ENCODE results near the gene FOXR1. TPM values are rescaled to one million over a fixed set of nuclear protein-coding genes. Genes with fewer than 3 reads are reported as not detected.
A peak's percentile ranks its signal among the peaks of the same experiment; 100 is the strongest.

FOXR1 gene
- total RNA-seq, 4 donors from 2014 or later, result not detected

DNA sequence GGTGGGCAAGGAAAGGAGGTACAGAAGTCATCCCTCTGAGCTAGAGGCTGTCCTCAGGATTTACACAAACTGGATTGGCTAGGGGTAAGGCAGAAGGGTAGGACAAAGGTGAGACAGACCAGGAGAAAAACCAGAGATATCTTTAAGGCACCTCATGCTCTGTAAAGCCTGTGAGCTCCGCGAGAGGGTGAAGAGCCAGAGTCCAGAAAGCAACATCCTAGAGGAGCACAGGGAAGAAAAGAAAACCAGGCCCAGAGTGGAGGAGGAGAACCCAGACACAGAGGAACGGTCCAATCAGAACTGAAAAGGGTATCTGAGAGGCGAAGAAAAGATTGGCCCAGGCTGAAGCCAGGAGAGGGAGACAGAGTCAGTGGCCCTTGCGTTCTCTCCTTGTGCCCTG is 54.0 kb downstream of the FOXR1 start:
- 84 to 85% methylated on average over 5 of the region's 5 CpGs for WGBS, 2 donors
- H3K4me1 ChIP-seq, result peaks cover 0 to 61% (median 25%) of the 10 kb centered on the region in 4 donors
- H3K4me3 ChIP-seq, result no peak overlapping the region
- peak overlapping the region in 3 of 4 donors; percentile 25 to 44 (median 38) for H3K27ac ChIP-seq
- H3K27me3 ChIP-seq, result no peaks in the 10 kb centered on the region
- no peak for TF ChIP-seq POLR2A (IDR thresholded peaks at IDR 0.05)
- TF ChIP-seq, protein P1, sequence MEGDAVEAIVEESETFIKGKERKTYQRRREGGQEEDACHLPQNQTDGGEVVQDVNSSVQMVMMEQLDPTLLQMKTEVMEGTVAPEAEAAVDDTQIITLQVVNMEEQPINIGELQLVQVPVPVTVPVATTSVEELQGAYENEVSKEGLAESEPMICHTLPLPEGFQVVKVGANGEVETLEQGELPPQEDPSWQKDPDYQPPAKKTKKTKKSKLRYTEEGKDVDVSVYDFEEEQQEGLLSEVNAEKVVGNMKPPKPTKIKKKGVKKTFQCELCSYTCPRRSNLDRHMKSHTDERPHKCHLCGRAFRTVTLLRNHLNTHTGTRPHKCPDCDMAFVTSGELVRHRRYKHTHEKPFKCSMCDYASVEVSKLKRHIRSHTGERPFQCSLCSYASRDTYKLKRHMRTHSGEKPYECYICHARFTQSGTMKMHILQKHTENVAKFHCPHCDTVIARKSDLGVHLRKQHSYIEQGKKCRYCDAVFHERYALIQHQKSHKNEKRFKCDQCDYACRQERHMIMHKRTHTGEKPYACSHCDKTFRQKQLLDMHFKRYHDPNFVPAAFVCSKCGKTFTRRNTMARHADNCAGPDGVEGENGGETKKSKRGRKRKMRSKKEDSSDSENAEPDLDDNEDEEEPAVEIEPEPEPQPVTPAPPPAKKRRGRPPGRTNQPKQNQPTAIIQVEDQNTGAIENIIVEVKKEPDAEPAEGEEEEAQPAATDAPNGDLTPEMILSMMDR (IDR thresholded peaks at IDR 0.05), result no peak
- DNase-seq (ENCODE audit: low spot score in 2 of 2), result no peak
- peaks cover 0 to 66% (median 8%) of the 10 kb centered on the region in 3 donors for H3K36me3 ChIP-seq
- no peaks in the 10 kb centered on the region for H3K9me3 ChIP-seq

DNA sequence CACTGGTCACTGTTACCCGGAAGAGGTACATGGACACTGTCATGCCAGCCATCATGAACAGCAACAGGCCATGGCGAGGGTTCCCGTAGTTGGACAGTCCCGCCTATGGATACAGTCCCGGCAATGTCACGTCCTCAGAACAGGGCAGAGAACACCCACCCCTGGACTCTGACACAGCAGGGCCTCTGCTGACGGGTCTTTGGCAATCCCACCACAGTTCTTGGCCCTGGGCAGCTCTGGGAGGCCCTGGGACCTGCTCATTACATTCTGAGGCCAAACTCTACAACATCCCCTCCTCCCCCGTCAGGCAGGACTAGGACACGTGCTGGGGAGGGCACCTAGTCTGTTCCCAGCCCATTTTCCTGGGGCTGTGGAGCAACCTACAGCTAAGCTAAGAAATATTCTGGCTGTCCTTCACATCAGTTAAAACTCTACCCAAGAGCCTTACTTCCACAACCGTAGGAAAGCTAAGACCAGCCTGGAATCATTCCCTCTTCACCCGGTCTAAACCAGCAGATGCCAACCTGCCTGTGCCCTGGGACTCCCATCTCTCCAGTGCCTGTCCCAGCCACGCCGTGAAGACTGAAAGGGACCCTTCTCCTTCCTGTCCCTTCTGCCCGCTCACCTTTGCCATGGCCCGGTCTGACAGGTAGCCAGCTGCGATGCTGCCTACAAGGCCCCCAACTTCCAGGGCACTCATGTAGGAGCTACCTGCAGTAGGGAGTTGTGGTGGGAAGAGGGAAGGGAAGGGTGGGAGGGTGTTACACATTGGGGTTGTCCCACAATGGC is 54.6 kb downstream of the FOXR1 start:
- H3K4me3 ChIP-seq, result no peak overlapping the region
- H3K36me3 ChIP-seq, result peaks cover 0 to 61% (median 8%) of the 10 kb centered on the region in 3 donors
- WGBS, 2 donors, result 86 to 90% methylated on average over 13 to 15 of the region's 16 CpGs
- H3K4me1 ChIP-seq, result peaks cover 0 to 58% (median 22%) of the 10 kb centered on the region in 4 donors
- H3K27me3 ChIP-seq, result no peaks in the 10 kb centered on the region
- no peaks in the 10 kb centered on the region for H3K9me3 ChIP-seq
- peak overlapping the region in 3 of 4 donors; percentile 7 to 38 (median 25) for H3K27ac ChIP-seq
- TF ChIP-seq POLR2A (IDR thresholded peaks at IDR 0.05), result no peak
- TF ChIP-seq, protein P1 (IDR thresholded peaks at IDR 0.05), result no peak
- TF ChIP-seq EP300 (IDR thresholded peaks at IDR 0.05), result no peak
- DNase-seq (ENCODE audit: low spot score in 2 of 2), result no peak

DNA sequence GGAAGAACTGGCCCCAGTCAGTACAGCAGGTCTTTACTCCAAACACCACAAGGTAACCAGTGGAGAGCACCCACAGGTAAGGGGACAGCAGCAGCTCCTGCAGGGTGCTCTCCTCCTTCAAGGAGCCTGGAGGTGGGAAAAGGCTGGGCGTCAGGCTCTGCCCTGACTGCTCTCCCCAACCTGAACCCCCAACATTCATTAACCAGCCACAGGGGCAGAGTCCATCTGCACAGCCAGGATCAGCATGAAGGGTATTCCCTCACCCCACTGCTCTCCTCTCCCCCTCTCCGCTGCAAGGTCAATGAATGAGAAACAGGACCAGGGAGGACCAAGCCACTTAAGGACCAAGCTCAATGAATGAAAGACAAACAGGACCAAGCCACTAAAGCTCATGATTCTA is 55.4 kb downstream of the FOXR1 start:
- Histone ChIP-seq H3K4me1 (peaks cover 0 to 57% (median 21%) of the 10 kb centered on the region in 4 donors), H3K36me3 (peaks cover 0 to 53% (median 6%) of the 10 kb centered on the region in 3 donors), H3K27ac (peak overlapping the region in 1 of 4 donors; percentile 94), H3K4me3 (no peak overlapping the region), H3K9me3 (no peaks in the 10 kb centered on the region), H3K27me3 (no peaks in the 10 kb centered on the region)
- DNase-seq (ENCODE audit: low spot score in 2 of 2), result no peak
- 90 to 94% methylated on average over 2 of the region's 2 CpGs for WGBS, 2 donors
- TF ChIP-seq POLR2A (IDR thresholded peaks at IDR 0.05), result no peak
- TF ChIP-seq EP300 (IDR thresholded peaks at IDR 0.05), result no peak
- TF ChIP-seq, protein P1 (IDR thresholded peaks at IDR 0.05), result no peak

DNA sequence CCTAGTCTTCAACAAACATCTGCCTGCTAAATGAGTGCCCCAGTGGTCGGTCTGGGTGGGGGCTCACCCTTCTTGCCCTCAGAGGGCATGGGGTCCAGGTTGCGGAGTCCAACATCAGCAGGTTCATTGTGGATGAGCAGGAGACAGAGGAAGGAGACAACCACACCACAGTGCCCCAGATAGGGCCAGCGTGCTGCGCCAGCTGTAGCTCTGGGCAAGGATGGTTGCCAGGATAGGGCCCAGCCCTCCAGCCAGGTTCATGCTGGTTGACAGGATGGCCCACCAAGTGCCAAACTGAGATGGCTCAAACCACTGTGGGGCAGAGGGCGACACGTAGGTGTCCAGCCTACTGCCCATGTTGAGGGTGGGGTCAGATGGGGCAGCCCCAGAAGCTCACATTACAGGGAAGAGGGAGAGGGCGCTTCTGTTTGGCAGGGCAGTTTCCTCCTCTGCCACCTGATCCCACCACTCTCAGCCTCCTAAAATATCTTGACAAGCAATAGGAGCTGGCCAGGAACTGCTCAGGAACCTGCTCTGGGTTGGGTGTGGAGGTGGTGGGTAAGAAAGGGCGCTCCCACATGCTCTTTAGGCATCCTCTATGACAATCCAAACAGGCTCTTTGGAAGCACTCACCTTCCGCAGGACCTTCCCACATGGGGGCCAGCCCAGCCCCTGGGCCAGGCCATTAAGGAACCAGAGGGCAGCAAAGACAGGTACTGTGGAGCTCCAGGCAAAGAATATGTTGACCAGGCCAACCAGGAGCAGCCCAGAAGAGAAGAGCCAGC is 56.2 kb downstream of the FOXR1 start:
- TF ChIP-seq EP300 (IDR thresholded peaks at IDR 0.05) (no peak), POLR2A (IDR thresholded peaks at IDR 0.05) (no peak)
- TF ChIP-seq, protein P1 (IDR thresholded peaks at IDR 0.05), result no peak
- Histone ChIP-seq H3K27ac (peak overlapping the region in 3 of 4 donors; percentile 89 to 96 (median 94)), H3K36me3 (peaks cover 0 to 45% (median 0%) of the 10 kb centered on the region in 3 donors), H3K27me3 (no peaks in the 10 kb centered on the region), H3K4me1 (peaks cover 0 to 57% (median 21%) of the 10 kb centered on the region in 4 donors), H3K4me3 (peak overlapping the region in 1 of 4 donors; percentile 1), H3K9me3 (no peaks in the 10 kb centered on the region)
- no peak for DNase-seq (ENCODE audit: low spot score in 2 of 2)
- WGBS, 2 donors, result 90 to 93% methylated on average over 9 of the region's 9 CpGs
